HEK293 (cell line): ENCODE measurements around the gene POLD3.

Source experiments
- KLF9 ChIP-seq: fragments of 450-650 bp; formaldehyde crosslinking; IDR thresholded peaks from 2 replicates; pipeline ENCODE4 v1.5.1; 2016; ENCODE audit warnings: missing biosample characterization, missing genetic modification characterization, low read depth
- MZF1 ChIP-seq: fragments of 450-650 bp; formaldehyde crosslinking; IDR thresholded peaks from 2 replicates; pipeline ENCODE4 v1.5.1; 2017; ENCODE audit warnings: missing biosample characterization, missing genetic modification characterization, borderline replicate concordance
- ZBTB17 ChIP-seq: fragments of 450-650 bp; formaldehyde crosslinking; IDR thresholded peaks from 2 replicates; pipeline ENCODE4 v1.5.1; 2016; ENCODE audit warnings: missing biosample characterization, missing genetic modification characterization
- ZNF138 ChIP-seq: fragments of 450-650 bp; formaldehyde crosslinking; IDR thresholded peaks from 2 replicates; pipeline ENCODE4 v1.5.1; 2016; ENCODE audit warnings: missing biosample characterization, missing genetic modification characterization, borderline replicate concordance
- ZNF292 ChIP-seq: fragments of 450-650 bp; formaldehyde crosslinking; IDR thresholded peaks from 2 replicates; pipeline ENCODE4 v1.5.1; 2016; ENCODE audit warnings: low read depth, missing biosample characterization, missing genetic modification characterization, borderline replicate concordance
- TF ChIP-seq, protein P1 (sequence below): fragments of 450-650 bp; formaldehyde crosslinking; IDR thresholded peaks from 2 replicates; pipeline ENCODE4 v1.5.1; 2016; ENCODE audit warnings: missing biosample characterization, missing genetic modification characterization
- TF ChIP-seq, protein P2 (sequence below): fragments of 450-650 bp; formaldehyde crosslinking; IDR thresholded peaks from 2 replicates; pipeline ENCODE4 v1.5.1; 2016; ENCODE audit warnings: missing biosample characterization, missing genetic modification characterization
- TF ChIP-seq, protein P3 (sequence below): fragments of 450-650 bp; formaldehyde crosslinking; IDR thresholded peaks from 2 replicates; pipeline ENCODE4 v1.5.1; 2016; ENCODE audit warnings: missing biosample characterization, missing genetic modification characterization, borderline replicate concordance
- TF ChIP-seq, protein P4 (sequence below): fragments of 450-650 bp; formaldehyde crosslinking; IDR thresholded peaks from 2 replicates; pipeline ENCODE4 v1.5.1; 2016; ENCODE audit warnings: missing biosample characterization, missing genetic modification characterization

DNA sequence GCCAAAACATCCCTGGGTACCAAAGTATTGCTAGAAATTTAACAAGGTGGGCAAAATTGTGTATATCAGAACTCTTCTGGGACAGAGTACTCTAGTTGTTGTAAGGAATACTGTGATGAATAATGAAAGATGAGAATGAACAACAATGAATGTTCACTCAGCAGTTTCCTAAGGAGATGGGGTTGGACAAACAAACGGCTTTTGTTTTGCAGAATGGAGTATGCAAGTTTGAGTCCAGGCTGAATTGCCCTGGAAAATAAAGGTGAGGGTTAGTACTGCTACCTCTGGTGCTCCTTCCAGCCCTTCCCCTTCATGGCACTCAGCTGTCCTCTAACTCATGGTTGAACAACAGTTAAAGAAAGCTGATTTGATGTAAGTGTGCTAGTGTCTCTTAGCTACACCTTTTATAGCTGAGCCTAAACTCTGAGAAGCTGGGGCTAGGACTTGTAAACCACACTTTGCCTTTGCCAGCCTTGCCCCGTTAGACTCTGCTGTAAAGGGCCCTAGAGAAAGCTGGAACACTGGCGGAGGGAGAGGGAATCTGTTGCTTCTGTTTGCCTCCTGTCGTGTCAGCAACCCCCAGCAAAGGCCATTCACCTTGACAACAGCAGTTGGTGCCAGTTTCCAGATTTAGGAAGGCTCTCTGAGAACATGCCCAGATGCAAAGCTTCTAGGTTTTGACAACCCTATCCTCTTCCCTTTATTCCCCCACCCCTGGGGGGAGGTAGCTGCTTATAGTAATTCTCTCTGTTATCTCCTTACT, 41.2 kb upstream of the POLD3 start:
- TF ChIP-seq, protein P1, sequence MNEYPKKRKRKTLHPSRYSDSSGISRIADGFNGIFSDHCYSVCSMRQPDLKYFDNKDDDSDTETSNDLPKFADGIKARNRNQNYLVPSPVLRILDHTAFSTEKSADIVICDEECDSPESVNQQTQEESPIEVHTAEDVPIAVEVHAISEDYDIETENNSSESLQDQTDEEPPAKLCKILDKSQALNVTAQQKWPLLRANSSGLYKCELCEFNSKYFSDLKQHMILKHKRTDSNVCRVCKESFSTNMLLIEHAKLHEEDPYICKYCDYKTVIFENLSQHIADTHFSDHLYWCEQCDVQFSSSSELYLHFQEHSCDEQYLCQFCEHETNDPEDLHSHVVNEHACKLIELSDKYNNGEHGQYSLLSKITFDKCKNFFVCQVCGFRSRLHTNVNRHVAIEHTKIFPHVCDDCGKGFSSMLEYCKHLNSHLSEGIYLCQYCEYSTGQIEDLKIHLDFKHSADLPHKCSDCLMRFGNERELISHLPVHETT (tag by site-specific recombination) = no peak
- TF ChIP-seq, protein P2, sequence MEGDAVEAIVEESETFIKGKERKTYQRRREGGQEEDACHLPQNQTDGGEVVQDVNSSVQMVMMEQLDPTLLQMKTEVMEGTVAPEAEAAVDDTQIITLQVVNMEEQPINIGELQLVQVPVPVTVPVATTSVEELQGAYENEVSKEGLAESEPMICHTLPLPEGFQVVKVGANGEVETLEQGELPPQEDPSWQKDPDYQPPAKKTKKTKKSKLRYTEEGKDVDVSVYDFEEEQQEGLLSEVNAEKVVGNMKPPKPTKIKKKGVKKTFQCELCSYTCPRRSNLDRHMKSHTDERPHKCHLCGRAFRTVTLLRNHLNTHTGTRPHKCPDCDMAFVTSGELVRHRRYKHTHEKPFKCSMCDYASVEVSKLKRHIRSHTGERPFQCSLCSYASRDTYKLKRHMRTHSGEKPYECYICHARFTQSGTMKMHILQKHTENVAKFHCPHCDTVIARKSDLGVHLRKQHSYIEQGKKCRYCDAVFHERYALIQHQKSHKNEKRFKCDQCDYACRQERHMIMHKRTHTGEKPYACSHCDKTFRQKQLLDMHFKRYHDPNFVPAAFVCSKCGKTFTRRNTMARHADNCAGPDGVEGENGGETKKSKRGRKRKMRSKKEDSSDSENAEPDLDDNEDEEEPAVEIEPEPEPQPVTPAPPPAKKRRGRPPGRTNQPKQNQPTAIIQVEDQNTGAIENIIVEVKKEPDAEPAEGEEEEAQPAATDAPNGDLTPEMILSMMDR = no peak
- TF ChIP-seq MZF1 (tag by site-specific recombination) = no peak
- TF ChIP-seq, protein P3, sequence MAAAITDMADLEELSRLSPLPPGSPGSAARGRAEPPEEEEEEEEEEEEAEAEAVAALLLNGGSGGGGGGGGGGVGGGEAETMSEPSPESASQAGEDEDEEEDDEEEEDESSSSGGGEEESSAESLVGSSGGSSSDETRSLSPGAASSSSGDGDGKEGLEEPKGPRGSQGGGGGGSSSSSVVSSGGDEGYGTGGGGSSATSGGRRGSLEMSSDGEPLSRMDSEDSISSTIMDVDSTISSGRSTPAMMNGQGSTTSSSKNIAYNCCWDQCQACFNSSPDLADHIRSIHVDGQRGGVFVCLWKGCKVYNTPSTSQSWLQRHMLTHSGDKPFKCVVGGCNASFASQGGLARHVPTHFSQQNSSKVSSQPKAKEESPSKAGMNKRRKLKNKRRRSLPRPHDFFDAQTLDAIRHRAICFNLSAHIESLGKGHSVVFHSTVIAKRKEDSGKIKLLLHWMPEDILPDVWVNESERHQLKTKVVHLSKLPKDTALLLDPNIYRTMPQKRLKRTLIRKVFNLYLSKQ (tag by site-specific recombination) = no peak
- no peak for TF ChIP-seq ZBTB17 (tag by site-specific recombination)
- no peak for TF ChIP-seq KLF9
- TF ChIP-seq, protein P4, sequence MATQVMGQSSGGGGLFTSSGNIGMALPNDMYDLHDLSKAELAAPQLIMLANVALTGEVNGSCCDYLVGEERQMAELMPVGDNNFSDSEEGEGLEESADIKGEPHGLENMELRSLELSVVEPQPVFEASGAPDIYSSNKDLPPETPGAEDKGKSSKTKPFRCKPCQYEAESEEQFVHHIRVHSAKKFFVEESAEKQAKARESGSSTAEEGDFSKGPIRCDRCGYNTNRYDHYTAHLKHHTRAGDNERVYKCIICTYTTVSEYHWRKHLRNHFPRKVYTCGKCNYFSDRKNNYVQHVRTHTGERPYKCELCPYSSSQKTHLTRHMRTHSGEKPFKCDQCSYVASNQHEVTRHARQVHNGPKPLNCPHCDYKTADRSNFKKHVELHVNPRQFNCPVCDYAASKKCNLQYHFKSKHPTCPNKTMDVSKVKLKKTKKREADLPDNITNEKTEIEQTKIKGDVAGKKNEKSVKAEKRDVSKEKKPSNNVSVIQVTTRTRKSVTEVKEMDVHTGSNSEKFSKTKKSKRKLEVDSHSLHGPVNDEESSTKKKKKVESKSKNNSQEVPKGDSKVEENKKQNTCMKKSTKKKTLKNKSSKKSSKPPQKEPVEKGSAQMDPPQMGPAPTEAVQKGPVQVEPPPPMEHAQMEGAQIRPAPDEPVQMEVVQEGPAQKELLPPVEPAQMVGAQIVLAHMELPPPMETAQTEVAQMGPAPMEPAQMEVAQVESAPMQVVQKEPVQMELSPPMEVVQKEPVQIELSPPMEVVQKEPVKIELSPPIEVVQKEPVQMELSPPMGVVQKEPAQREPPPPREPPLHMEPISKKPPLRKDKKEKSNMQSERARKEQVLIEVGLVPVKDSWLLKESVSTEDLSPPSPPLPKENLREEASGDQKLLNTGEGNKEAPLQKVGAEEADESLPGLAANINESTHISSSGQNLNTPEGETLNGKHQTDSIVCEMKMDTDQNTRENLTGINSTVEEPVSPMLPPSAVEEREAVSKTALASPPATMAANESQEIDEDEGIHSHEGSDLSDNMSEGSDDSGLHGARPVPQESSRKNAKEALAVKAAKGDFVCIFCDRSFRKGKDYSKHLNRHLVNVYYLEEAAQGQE (tag by site-specific recombination) = no peak
- TF ChIP-seq ZNF138 (tag by site-specific recombination) = no peak
- no peak for TF ChIP-seq ZNF292 (tag by site-specific recombination)
